GM12892 (cell line): ENCODE measurements around the gene LHFPL2.

Experiments used
- DNase-seq: peaks from one replicate; pipeline ENCODE4 v3.0.0; 2011; ENCODE audit not compliant: insufficient read length
- FAIRE-seq: peaks from 2 replicates; lab custom pipeline; 2011; peaks lifted over from hg19 to GRCh38; lab: Jason Lieb, UNC
- POLR2A ChIP-seq: IDR thresholded peaks from 2 replicates; pipeline ENCODE4 v1.6.1; 2011; ENCODE audit warnings: low read depth, low read length, control low read depth
- POLR2AphosphoS5 ChIP-seq: IDR thresholded peaks from 2 replicates; pipeline ENCODE4 v1.6.1; 2011; ENCODE audit warnings: low read depth, low read length, control low read depth
- TAF1 ChIP-seq: IDR thresholded peaks from 2 replicates; pipeline ENCODE4 v1.6.1; 2011; ENCODE audit warnings: low read depth, mild to moderate bottlenecking, control low read depth, low read length, borderline replicate concordance

Gene LHFPL2

GRCh38 chr5:78511121-78511906 is 137.3 kb downstream of the LHFPL2 start:
- FAIRE-seq (no peak), DNase-seq (no peak)
- TF ChIP-seq POLR2A, result no peak
- no peak for TF ChIP-seq TAF1
- no peak for TF ChIP-seq POLR2AphosphoS5

GRCh38 chr5:78509884-78510769 is 138.4 kb downstream of the LHFPL2 start:
- no peak for TF ChIP-seq TAF1
- no peak for TF ChIP-seq POLR2A
- no peak for TF ChIP-seq POLR2AphosphoS5
- FAIRE-seq (peak; percentile 60), DNase-seq (peak; percentile 75)

DNA sequence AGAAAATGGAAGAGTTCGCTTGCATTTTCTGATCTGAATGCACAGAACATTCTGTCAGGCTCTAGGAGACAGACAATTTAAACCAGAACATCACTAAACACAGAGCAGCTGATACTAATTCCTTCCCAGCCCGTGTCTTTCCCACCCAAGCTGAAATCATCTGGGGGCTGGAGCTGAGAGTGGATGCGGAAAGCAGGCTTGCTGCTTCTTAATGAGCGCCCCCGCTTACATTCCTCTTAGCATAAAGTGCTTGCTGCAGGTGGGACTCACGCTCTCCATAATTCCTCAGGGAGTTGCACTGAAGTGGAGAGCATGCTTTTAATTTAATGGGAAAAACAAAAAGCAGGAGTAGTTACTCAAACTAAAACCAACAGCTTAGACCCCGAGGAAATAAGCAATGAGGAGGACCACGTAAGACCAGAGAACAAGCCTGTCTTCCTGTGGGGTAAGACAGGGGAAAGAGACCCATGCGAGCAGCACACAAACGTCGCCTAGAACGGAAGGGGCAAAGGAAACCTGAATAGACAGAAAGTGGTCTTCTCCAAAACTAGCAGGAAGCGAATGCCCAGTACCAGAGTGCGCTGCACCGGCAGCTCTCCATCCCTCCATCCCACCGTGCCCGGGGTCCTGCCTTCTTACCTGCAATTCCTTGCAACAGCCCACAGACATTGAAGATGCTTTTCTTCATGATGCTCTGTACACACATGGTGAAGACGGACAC is 139.3 kb downstream of the LHFPL2 start:
- no peak for FAIRE-seq
- TF ChIP-seq TAF1, result no peak
- TF ChIP-seq POLR2A, result no peak
- TF ChIP-seq POLR2AphosphoS5, result no peak
- no peak for DNase-seq

DNA sequence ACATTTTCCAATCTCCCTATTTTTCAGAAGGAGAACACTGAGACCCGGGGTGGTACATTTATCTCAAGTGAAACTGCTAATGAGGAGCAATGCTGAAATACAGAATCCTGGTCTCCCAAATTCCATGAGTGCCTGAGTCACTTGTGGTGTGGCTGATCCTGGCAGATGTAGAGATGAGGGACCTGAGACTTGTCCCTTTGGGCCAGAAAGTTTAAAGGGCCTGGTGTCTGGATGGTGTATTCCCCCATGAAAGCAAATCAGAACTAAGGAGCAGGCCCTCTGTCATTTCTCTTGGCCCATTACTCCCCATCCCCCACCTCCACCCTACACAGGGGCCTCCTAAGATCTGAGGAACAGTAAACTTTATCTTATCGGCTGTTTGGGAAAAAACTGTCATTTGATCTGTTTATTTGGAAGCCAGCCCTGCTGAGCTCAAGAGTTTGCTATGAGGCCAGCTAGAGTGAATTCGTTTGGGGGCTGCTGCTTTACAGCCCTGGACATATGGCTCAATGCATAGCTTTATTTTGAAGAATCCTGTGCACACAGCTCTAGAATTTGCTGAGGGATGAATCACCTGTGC is 140.3 kb downstream of the LHFPL2 start:
- TF ChIP-seq TAF1, result no peak
- TF ChIP-seq POLR2A, result no peak
- no peak for TF ChIP-seq POLR2AphosphoS5
- DNase-seq (no peak), FAIRE-seq (no peak)

DNA sequence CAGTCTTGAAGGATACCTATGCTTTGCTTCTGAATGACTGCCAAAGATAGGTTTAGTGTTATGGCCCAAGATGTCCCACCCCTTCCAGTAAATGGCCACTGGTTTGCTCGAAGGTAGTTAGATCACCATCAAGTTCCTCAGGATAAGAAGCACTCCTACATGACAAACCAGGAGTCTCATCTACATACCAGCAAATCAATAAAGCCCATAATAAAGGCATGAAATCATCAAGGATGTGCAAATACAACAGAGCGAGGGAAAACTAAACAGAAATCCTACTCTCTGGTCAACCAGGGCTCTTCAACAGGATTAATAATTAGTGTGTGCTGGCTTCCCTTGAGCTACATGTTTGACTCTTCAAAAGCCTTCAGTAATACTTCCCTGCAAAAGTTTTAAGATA is 141.0 kb downstream of the LHFPL2 start:
- DNase-seq (no peak), FAIRE-seq (no peak)

GRCh38 chr5:78506261-78507024 is 142.1 kb downstream of the LHFPL2 start:
- FAIRE-seq, result no peak
- no peak for TF ChIP-seq POLR2A
- TF ChIP-seq TAF1, result no peak
- no peak for TF ChIP-seq POLR2AphosphoS5
- DNase-seq, result no peak

More for the DNA sequence above, 141.0 kb downstream of the LHFPL2 start:
- TF ChIP-seq POLR2AphosphoS5, result no peak
- TF ChIP-seq TAF1, result no peak
- TF ChIP-seq POLR2A, result no peak

DNA sequence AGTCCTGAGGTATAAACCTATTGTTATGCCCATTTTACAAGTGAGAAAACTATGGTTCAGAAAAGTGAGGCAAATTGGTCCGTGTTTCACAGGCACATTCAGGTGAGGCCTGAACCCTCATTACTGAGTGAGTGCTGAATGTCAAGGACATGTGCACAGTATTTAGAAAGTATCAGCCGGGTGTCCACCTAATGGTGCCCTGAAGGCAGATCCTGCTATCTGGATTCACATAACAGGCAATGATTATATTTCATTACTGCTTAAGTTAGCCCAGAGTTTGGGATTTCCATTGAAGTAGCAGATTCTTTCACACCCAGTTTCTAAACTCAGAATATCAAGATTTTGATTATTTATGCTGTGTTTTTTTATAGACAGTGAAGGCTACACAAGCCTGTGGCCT is 142.7 kb downstream of the LHFPL2 start:
- FAIRE-seq (no peak), DNase-seq (no peak)
- no peak for TF ChIP-seq TAF1
- TF ChIP-seq POLR2AphosphoS5, result no peak
- TF ChIP-seq POLR2A, result no peak

GRCh38 chr5:78504704-78505677 is 143.6 kb downstream of the LHFPL2 start:
- DNase-seq (no peak), FAIRE-seq (no peak)
- no peak for TF ChIP-seq TAF1
- no peak for TF ChIP-seq POLR2A
- no peak for TF ChIP-seq POLR2AphosphoS5

GRCh38 chr5:78503958-78504653 is 144.5 kb downstream of the LHFPL2 start:
- DNase-seq (no peak), FAIRE-seq (no peak)
- no peak for TF ChIP-seq TAF1
- no peak for TF ChIP-seq POLR2AphosphoS5
- TF ChIP-seq POLR2A, result no peak
